HepG2 (cell line): Measurements from ENCODE around the gene NUBP2. TPM values are rescaled to one million over a fixed set of nuclear protein-coding genes. Genes with fewer than 3 reads are reported as not detected.

Experiments used
- ATAC-seq: fragments of 200-7000 bp; cut with Tn5 transposase; 3 replicates; pipeline ENCODE4 v1.9.1; 2020; ENCODE audit warnings: mild to moderate bottlenecking, moderate library complexity
- BruUV-seq: library from RNA; stranded (reverse); fragments of 400-500 nt; replicated peaks from 2 replicates; lab custom pipeline; 2021; lab: Mats Ljungman, UMichigan
- CTCF ChIA-PET: fragments of 300-600 bp; formaldehyde crosslinking; extraction: SDS; loops from one replicate; lab custom pipeline; 2021; ENCODE audit warnings: low total read pairs, inconsistent platforms, low intra/inter-chr PET ratio; lab: Yijun Ruan, JAX
- POLR2A ChIA-PET: fragments of 350-600 bp; sonication (Branson Sonifier 250); formaldehyde crosslinking; loops from one replicate; lab custom pipeline; 2020; ENCODE audit warnings: antibody characterized with exemption, inconsistent platforms; lab: Yijun Ruan, JAX
- DNase-seq: peaks from one replicate; pipeline ENCODE4 v3.0.0-alpha.2; 2015; ENCODE audit warnings: low spot score
- FAIRE-seq: peaks from 3 replicates; lab custom pipeline; 2011; peaks lifted over from hg19 to GRCh38; lab: Jason Lieb, UNC
- H2AFZ ChIP-seq: one replicate; pipeline ENCODE4 v1.6.1; 2011; ENCODE audit warnings: low read length, inconsistent platforms
- H3K27ac ChIP-seq: fragments of 300-600 bp; 3 replicates; pipeline ENCODE4 v1.8.0; 2011; ENCODE audit warnings: mixed run types, mild to moderate bottlenecking, mixed read lengths, low read length, inconsistent platforms; ENCODE audit not compliant: insufficient read depth; ENCODE audit errors: extremely low read length
- H3K27me3 ChIP-seq, 2 experiments: fragments of 200-600 bp in 1 of 2; 2 replicates in 1 of 2; 3 replicates in 1 of 2; pipeline versions ENCODE4 v1.6.0 to v1.8.0; 2011; ENCODE audit warnings: low read length in 2 of 2, mild to moderate bottlenecking in 2 of 2, moderate library complexity in 2 of 2, inconsistent platforms in 1 of 2; ENCODE audit not compliant: insufficient read depth in 2 of 2, control insufficient read depth in 1 of 2
- H3K36me3 ChIP-seq, 2 experiments: fragments of 200-600 bp in 1 of 2; replicated peaks in 1 of 2; 2 replicates in 1 of 2; 3 replicates in 1 of 2; pipeline versions ENCODE4 v1.5.1 to v1.8.0; 2011; ENCODE audit warnings: low read length in 2 of 2, inconsistent platforms in 1 of 2; ENCODE audit not compliant: insufficient read depth in 2 of 2, control insufficient read depth in 1 of 2
- H3K4me1 ChIP-seq: 2 replicates; pipeline ENCODE4 v1.5.1; 2012; ENCODE audit warnings: low read length, inconsistent platforms; ENCODE audit not compliant: insufficient read depth
- H3K4me2 ChIP-seq: 2 replicates; pipeline ENCODE4 v1.6.0; 2011; ENCODE audit warnings: low read depth, low read length, inconsistent platforms
- H3K4me3 ChIP-seq, 3 experiments: fragments of 200-600 bp in 1 of 3; sonication (generic), shearing (Covaris generic) in 1 of 3; replicated peaks in 1 of 3; 2 replicates each; pipeline ENCODE4 v1.5.1; 2011 to 2016; ENCODE audit warnings: low read length in 3 of 3, inconsistent platforms in 2 of 3, low read depth in 2 of 3, mild to moderate bottlenecking in 2 of 3, control low read depth in 1 of 3, mixed read lengths in 1 of 3; ENCODE audit not compliant: insufficient read depth in 1 of 3
- H3K79me2 ChIP-seq: one replicate; pipeline ENCODE4 v1.6.1; 2011; ENCODE audit warnings: low read length, inconsistent platforms; ENCODE audit not compliant: insufficient read depth
- H3K9ac ChIP-seq: 2 replicates; pipeline ENCODE4 v1.6.0; 2011; ENCODE audit warnings: mild to moderate bottlenecking, low read depth, low read length, inconsistent platforms; ENCODE audit not compliant: insufficient read depth
- H3K9me3 ChIP-seq: 2 replicates; pipeline ENCODE4 v1.5.1; 2012; ENCODE audit warnings: mild to moderate bottlenecking, low read length
- H4K20me1 ChIP-seq: 2 replicates; pipeline ENCODE4 v1.6.0; 2011; ENCODE audit warnings: inconsistent platforms, mild to moderate bottlenecking, low read length, moderate library complexity; ENCODE audit not compliant: insufficient read depth
- EHMT2 ChIP-seq: fragments of 200-600 bp; sonication (generic); IDR thresholded peaks from 2 replicates; pipeline ENCODE4 v1.7.0; 2017; ENCODE audit warnings: antibody characterized with exemption, low read depth, low read length, borderline replicate concordance
- HMGA1 ChIP-seq: sonication (generic); formaldehyde crosslinking; conservative IDR thresholded peaks from 2 replicates; pipeline ENCODE4 v1.4.0; 2020; ENCODE audit warnings: missing genetic modification reagents
- MIER3 ChIP-seq: IDR thresholded peaks from 2 replicates; pipeline ENCODE4 v1.6.1; 2016; ENCODE audit warnings: missing compliant biosample characterization, borderline replicate concordance
- MTF1 ChIP-seq: sonication (generic); formaldehyde crosslinking; IDR thresholded peaks from 2 replicates; pipeline ENCODE4 v1.5.0; 2020; ENCODE audit warnings: missing genetic modification reagents
- MYC ChIP-seq: sonication (generic); formaldehyde crosslinking; IDR thresholded peaks from 2 replicates; pipeline ENCODE4 v1.9.0; 2021; ENCODE audit warnings: missing genetic modification reagents, borderline replicate concordance
- PPARG ChIP-seq: conservative IDR thresholded peaks from 2 replicates; pipeline ENCODE4 v1.6.1; 2016; ENCODE audit warnings: missing biosample characterization, missing genetic modification reagents
- SYNCRIP ChIP-seq: fragments of 200-400 bp; formaldehyde crosslinking; IDR thresholded peaks from 2 replicates; pipeline ENCODE4 v1.6.1; 2018; ENCODE audit warnings: mild to moderate bottlenecking, low read depth, low read length; ENCODE audit not compliant: insufficient read depth
- ZNF180 ChIP-seq: sonication (generic); formaldehyde crosslinking; IDR thresholded peaks from 2 replicates; pipeline ENCODE4 v1.4.0; 2020; ENCODE audit warnings: low read depth, missing genetic modification reagents, borderline replicate concordance
- ZNF660 ChIP-seq: sonication (generic); formaldehyde crosslinking; IDR thresholded peaks from 2 replicates; pipeline ENCODE4 v1.5.1; 2020; ENCODE audit warnings: mild to moderate bottlenecking, low read depth, missing genetic modification reagents, borderline replicate concordance
- ZNF768 ChIP-seq: sonication (generic); formaldehyde crosslinking; IDR thresholded peaks from 2 replicates; pipeline ENCODE4 v1.4.0; 2020; ENCODE audit warnings: missing genetic modification reagents
- ZNF839 ChIP-seq: sonication (generic); formaldehyde crosslinking; IDR thresholded peaks from 2 replicates; pipeline ENCODE4 v1.4.0; 2020; ENCODE audit warnings: missing genetic modification reagents, mild to moderate bottlenecking, borderline replicate concordance
- WGBS: methylation state at CpG from one replicate; pipeline ENCODE4 v1.1.6; 2017; ENCODE audit warnings: low lambda C conversion rate; 5-methylcytosine and 5-hydroxymethylcytosine counted together
- in situ Hi-C: cut with HindIII; loops from 2 replicates; pipeline ENCODE4 v1.10.0; 2017; ENCODE audit warnings: low pct_unique_long_range_greater_than_20kb; ENCODE audit not compliant: extremely low pct_ligation_motif_present
- intact Hi-C: fragments of 100-400 bp; cut with micrococcal nuclease; formaldehyde crosslinking; loops from one replicate; pipeline ENCODE4 v1.10.0; 2022; ENCODE audit not compliant: unreplicated experiment
- polyA plus RNA-seq, 8 experiments: library from polyadenylated mRNA; depleted of rRNA in 3 of 8; stranded (reverse) in 7 of 8; unstranded in 1 of 8; fragments of >200 nt; fragmentation: Illumina TruSeq in 4 of 8; extraction: Trizol in 4 of 8; gene quantifications; 2 replicates each; pipeline versions ENCODE4 v1.2.1 to v1.2.3, GENCODE V29; 2011 to 2016; ENCODE audit warnings: low read depth in 4 of 8, missing spikeins in 1 of 8, mixed read lengths in 1 of 8; ENCODE audit not compliant: insufficient read depth in 1 of 8
- total RNA-seq, 5 experiments: library from RNA; depleted of rRNA; stranded (reverse); fragments of >200 nt; fragmentation: Illumina TruSeq; extraction: Trizol; gene quantifications; 2 replicates each; pipeline ENCODE4 v1.2.3, GENCODE V29; 2016; ENCODE audit warnings: low read depth in 1 of 5
- TF ChIP-seq, protein P1 (sequence below): sonication (generic); formaldehyde crosslinking; IDR thresholded peaks from 2 replicates; pipeline ENCODE4 v1.4.0; 2020; ENCODE audit warnings: missing genetic modification reagents
- TF ChIP-seq, protein P2 (sequence below): sonication (generic); formaldehyde crosslinking; IDR thresholded peaks from 2 replicates; pipeline ENCODE4 v1.5.0; 2020; ENCODE audit warnings: mild to moderate bottlenecking, missing genetic modification reagents
- TF ChIP-seq, protein P3 (sequence below): sonication (generic); formaldehyde crosslinking; IDR thresholded peaks from 2 replicates; pipeline ENCODE4 v1.4.0; 2020; ENCODE audit warnings: mild to moderate bottlenecking, missing genetic modification reagents

NUBP2 gene
- total and polyA plus RNA-seq, 2 of the 13 experiments (the other 11 are each of a cell fraction or from before 2014, with no cell fraction given): 25.7 to 61.5 TPM

DNA sequence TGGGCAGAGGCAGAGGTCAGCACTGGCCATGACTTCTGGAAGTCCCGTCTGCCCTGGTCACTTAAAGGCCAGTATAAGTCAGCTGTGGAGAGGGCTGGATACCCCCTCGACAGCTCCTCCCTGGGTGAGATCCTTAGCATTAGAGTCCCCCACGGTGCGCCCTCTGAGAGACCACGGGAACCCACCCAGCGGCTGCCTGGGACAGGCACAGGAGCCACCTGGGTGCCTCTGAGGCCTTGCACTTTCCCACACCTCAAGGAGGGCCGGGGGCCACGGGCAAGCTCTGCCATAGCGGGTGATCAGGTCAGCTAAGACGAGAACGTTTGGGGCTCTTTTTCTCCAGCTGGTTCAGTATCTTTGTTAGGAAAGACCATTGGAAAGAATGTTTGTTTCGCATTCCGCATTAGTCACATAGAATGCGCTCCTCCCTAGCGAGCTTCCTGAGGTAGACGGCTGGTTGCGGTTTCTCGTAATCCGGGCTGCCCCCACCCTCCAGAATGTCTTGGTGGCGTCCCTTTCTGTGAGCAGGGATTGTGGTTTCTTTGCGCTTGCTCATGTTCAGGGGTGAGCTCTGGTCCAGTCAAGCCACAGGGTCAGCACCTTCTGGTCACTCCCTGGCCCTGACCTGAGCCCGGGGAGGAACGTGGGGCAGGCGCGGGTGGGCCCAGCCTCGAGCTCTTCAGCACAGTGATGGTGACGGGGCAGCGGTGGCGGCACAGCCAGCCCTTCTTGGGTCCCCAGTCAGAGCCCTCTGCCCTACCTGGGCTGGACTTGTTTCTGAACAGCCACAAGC lies 36.7 kb upstream of the NUBP2 start:
- POLR2A ChIA-PET: no interaction called here
- Histone ChIP-seq H3K27ac (no peak overlapping the region), H3K4me2 (no peak overlapping the region), H3K9me3 (no peaks in the 10 kb centered on the region), H3K79me2 (no peaks in the 10 kb centered on the region), H3K27me3 (no peaks in the 10 kb centered on the region), H4K20me1 (no peaks in the 10 kb centered on the region), H3K4me3 (no peak overlapping the region), H2AFZ (no peak overlapping the region), H3K4me1 (no peaks in the 10 kb centered on the region), H3K36me3 (peaks cover 15 to 52% of the 10 kb centered on the region in 2 experiments; a peak in 4 of 5 replicates)
- DNase-seq (no peak), FAIRE-seq (no peak), ATAC-seq (no peak)
- 97% methylated on average over 22 of the region's 29 CpGs for WGBS
- BruUV-seq: no TSS peak
- intact Hi-C loops: no loop called here
- no peak for TF ChIP-seq ZNF768
- TF ChIP-seq MTF1 (CRISPR knock-in tag): no peak
- no peak for TF ChIP-seq PPARG
- no peak for TF ChIP-seq HMGA1 (CRISPR knock-in tag)
- TF ChIP-seq, protein P1, sequence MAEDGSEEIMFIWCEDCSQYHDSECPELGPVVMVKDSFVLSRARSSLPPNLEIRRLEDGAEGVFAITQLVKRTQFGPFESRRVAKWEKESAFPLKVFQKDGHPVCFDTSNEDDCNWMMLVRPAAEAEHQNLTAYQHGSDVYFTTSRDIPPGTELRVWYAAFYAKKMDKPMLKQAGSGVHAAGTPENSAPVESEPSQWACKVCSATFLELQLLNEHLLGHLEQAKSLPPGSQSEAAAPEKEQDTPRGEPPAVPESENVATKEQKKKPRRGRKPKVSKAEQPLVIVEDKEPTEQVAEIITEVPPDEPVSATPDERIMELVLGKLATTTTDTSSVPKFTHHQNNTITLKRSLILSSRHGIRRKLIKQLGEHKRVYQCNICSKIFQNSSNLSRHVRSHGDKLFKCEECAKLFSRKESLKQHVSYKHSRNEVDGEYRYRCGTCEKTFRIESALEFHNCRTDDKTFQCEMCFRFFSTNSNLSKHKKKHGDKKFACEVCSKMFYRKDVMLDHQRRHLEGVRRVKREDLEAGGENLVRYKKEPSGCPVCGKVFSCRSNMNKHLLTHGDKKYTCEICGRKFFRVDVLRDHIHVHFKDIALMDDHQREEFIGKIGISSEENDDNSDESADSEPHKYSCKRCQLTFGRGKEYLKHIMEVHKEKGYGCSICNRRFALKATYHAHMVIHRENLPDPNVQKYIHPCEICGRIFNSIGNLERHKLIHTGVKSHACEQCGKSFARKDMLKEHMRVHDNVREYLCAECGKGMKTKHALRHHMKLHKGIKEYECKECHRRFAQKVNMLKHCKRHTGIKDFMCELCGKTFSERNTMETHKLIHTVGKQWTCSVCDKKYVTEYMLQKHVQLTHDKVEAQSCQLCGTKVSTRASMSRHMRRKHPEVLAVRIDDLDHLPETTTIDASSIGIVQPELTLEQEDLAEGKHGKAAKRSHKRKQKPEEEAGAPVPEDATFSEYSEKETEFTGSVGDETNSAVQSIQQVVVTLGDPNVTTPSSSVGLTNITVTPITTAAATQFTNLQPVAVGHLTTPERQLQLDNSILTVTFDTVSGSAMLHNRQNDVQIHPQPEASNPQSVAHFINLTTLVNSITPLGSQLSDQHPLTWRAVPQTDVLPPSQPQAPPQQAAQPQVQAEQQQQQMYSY: no peak
- no peak for TF ChIP-seq SYNCRIP
- TF ChIP-seq ZNF839 (CRISPR knock-in tag): no peak
- TF ChIP-seq, protein P2, sequence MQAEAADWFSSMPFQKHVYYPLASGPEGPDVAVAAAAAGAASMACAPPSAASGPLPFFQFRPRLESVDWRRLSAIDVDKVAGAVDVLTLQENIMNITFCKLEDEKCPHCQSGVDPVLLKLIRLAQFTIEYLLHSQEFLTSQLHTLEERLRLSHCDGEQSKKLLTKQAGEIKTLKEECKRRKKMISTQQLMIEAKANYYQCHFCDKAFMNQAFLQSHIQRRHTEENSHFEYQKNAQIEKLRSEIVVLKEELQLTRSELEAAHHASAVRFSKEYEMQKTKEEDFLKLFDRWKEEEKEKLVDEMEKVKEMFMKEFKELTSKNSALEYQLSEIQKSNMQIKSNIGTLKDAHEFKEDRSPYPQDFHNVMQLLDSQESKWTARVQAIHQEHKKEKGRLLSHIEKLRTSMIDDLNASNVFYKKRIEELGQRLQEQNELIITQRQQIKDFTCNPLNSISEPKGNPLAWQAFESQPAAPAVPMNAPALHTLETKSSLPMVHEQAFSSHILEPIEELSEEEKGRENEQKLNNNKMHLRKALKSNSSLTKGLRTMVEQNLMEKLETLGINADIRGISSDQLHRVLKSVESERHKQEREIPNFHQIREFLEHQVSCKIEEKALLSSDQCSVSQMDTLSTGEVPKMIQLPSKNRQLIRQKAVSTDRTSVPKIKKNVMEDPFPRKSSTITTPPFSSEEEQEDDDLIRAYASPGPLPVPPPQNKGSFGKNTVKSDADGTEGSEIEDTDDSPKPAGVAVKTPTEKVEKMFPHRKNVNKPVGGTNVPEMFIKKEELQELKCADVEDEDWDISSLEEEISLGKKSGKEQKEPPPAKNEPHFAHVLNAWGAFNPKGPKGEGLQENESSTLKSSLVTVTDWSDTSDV (CRISPR knock-in tag): no peak
- no peak for TF ChIP-seq ZNF660 (CRISPR knock-in tag)
- no peak for TF ChIP-seq EHMT2
- TF ChIP-seq, protein P3, sequence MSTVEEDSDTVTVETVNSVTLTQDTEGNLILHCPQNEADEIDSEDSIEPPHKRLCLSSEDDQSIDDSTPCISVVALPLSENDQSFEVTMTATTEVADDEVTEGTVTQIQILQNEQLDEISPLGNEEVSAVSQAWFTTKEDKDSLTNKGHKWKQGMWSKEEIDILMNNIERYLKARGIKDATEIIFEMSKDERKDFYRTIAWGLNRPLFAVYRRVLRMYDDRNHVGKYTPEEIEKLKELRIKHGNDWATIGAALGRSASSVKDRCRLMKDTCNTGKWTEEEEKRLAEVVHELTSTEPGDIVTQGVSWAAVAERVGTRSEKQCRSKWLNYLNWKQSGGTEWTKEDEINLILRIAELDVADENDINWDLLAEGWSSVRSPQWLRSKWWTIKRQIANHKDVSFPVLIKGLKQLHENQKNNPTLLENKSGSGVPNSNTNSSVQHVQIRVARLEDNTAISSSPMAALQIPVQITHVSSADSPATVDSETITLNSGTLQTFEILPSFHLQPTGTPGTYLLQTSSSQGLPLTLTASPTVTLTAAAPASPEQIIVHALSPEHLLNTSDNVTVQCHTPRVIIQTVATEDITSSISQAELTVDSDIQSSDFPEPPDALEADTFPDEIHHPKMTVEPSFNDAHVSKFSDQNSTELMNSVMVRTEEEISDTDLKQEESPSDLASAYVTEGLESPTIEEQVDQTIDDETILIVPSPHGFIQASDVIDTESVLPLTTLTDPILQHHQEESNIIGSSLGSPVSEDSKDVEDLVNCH (CRISPR knock-in tag): no peak
- no peak for TF ChIP-seq ZNF180 (CRISPR knock-in tag)
- TF ChIP-seq MYC (CRISPR knock-in tag): no peak
- no peak for TF ChIP-seq MIER3
- TF ChIP-seq, all 625 proteins: peak for 0
- CTCF ChIA-PET: no interaction called here
- in situ Hi-C loops: no loop called here
- no peak overlapping the region for H3K9ac ChIP-seq
